Stimulated activated naive CD8-positive, alpha-beta T cell treated with anti-CD3 and anti-CD28 coated beads, Interleukin-15, Interleukin-2, amounts not matched to agents 100 ng/mL and 50 ng/mL, for 24 hours (primary cell): ENCODE data around the gene CD300H.

ENCODE experiments used
- H3K27ac Mint-ChIP-seq: one replicate; pipeline ENCODE4 v1.8.0; 2021; ENCODE audit warnings: mild to moderate bottlenecking, mixed read lengths
- H3K27me3 Mint-ChIP-seq: one replicate; pipeline ENCODE4 v1.8.0; 2021; ENCODE audit warnings: mixed read lengths
- H3K36me3 Mint-ChIP-seq: one replicate; pipeline ENCODE4 v1.8.0; 2021; ENCODE audit warnings: low read depth, mixed read lengths
- H3K4me1 Mint-ChIP-seq: one replicate; pipeline ENCODE4 v1.8.0; 2021; ENCODE audit warnings: low read depth, mixed read lengths
- H3K4me3 Mint-ChIP-seq: one replicate; pipeline ENCODE4 v1.8.0; 2021; ENCODE audit warnings: mild to moderate bottlenecking, mixed read lengths
- H3K9me3 Mint-ChIP-seq: one replicate; pipeline ENCODE4 v1.8.0; 2021; ENCODE audit warnings: mixed read lengths

Gene CD300H

DNA sequence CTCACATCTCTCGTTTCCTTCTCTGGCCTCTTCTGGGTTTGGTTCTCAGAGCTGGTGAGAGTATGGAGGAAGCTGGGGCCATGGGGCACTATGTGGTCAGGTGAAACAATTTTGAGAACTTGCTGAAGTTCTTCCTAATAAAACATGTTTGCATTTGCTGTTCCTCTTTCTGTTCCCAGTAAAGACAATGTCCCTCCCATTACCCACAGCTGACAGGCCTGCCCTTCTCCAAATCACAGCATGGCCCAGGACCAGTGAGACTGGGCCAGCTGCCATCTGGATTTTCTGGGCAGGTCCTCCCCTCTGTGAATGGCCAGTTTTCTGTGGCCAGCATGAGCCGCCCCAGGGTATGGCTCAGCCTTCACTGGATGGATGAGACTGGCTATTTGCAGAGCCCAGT is at the start of gene CD300H:
TSS of gene CD300H (minus strand) at position 113 of the 400 bp plus-strand sequence.
- peaks cover 16% of the 10 kb centered on the region for H3K4me1 Mint-ChIP-seq
- H3K9me3 Mint-ChIP-seq: no peaks in the 10 kb centered on the region
- peak within 1 kb of the TSS; percentile 6 for H3K27ac Mint-ChIP-seq
- peaks cover 44% of the 10 kb centered on the region for H3K27me3 Mint-ChIP-seq
- H3K36me3 Mint-ChIP-seq: no peaks in the 10 kb centered on the region
- H3K4me3 Mint-ChIP-seq: no peak within 1 kb of the TSS

DNA sequence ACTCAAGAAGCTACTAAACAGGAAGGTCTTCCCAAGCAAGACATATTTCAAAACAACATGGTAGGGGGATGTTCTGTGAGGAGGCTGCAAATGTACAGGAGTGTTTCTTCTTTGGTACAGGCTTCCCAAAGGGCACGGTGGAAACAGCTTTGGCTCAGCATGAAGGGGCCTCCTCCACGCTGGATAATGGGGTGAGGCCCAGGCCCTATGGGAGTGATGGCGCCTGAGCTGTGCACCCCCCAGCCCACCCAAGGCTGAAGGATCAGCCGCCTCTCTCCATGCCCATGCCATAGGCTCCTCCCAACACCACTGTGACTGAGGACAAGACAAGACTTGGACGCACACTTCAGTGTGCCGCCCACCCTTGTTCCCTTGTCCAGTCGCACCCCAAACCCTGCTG is 49.4 kb upstream of the CD300H start:
- Mint-ChIP-seq H3K36me3 (no peaks in the 10 kb centered on the region), H3K27ac (no peak overlapping the region), H3K27me3 (peaks cover 44% of the 10 kb centered on the region)

DNA sequence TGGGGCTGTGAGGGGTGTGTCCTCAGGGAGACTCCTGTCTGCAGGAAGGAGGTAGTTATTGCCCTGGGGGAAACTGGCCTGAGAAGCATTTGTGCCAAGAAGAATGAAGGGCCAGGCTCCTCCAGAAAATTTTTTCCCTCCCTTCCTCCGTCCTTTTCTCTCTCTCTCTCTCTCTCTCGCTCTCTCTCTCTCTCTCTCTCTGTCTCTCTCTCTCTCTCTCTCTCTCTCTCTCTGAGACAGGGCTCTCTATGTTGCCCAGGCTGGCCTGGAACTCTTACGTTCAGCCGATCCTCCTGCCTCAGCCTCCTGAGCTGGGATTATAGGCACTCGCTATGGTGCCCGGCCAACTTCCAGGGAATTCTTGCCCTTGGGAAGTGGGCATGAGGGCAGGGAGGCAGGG is 44.7 kb upstream of the CD300H start:
- no peak overlapping the region for H3K4me3 Mint-ChIP-seq
- peaks cover 33% of the 10 kb centered on the region for H3K27me3 Mint-ChIP-seq
- H3K9me3 Mint-ChIP-seq: no peaks in the 10 kb centered on the region
- H3K27ac Mint-ChIP-seq: no peak overlapping the region
- no peaks in the 10 kb centered on the region for H3K36me3 Mint-ChIP-seq
- peaks cover 4% of the 10 kb centered on the region for H3K4me1 Mint-ChIP-seq

More for the DNA sequence above, 49.4 kb upstream of the CD300H start:
- H3K9me3 Mint-ChIP-seq: no peaks in the 10 kb centered on the region
- peaks cover 4% of the 10 kb centered on the region for H3K4me1 Mint-ChIP-seq
- H3K4me3 Mint-ChIP-seq: no peak overlapping the region

DNA sequence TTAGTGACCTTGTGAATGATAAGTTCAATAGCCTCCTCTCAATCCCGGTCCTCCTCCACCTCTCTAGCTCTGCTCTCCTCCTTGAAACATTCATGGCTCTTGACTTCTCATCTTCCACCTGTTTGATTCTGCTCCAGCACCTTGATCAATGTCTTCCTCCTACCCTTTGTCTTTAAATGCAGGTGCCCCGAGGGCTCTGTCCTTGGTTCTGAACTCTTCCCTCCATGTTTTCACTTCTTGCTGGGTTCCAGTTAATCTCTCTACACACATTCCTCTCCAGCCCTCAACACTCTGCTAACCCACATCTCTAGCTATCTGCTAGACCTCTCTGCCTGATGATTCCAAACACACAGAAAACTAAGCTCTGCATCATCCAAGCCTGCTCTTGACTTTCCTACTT is 42.8 kb upstream of the CD300H start:
- no peak overlapping the region for H3K27ac Mint-ChIP-seq
- H3K36me3 Mint-ChIP-seq: no peaks in the 10 kb centered on the region
- H3K4me3 Mint-ChIP-seq: no peak overlapping the region
- no peaks in the 10 kb centered on the region for H3K9me3 Mint-ChIP-seq
- peaks cover 22% of the 10 kb centered on the region for H3K27me3 Mint-ChIP-seq
- peaks cover 4% of the 10 kb centered on the region for H3K4me1 Mint-ChIP-seq

DNA sequence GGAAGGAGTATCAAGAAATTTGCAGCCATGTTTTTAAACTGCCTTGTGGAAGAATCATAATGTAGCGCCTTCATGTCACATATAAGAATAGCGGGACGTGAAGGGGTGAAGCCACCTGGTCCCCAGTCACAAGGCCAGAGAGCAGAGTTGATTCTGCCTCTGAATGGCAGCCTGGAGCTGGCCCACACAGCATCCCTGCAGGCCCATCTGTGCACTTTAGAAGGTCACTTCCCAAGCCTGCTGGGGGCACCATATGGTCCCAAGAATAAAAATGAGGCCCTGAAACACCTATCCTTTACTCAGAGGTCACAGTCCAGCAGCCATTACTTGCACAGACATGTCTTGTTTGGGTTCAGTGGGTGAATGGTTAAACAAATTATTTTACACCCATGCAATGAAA is 41.2 kb upstream of the CD300H start:
- Mint-ChIP-seq H3K36me3 (no peaks in the 10 kb centered on the region), H3K4me3 (no peak overlapping the region), H3K27ac (no peak overlapping the region), H3K4me1 (peaks cover 4% of the 10 kb centered on the region), H3K27me3 (peaks cover 18% of the 10 kb centered on the region), H3K9me3 (no peaks in the 10 kb centered on the region)

DNA sequence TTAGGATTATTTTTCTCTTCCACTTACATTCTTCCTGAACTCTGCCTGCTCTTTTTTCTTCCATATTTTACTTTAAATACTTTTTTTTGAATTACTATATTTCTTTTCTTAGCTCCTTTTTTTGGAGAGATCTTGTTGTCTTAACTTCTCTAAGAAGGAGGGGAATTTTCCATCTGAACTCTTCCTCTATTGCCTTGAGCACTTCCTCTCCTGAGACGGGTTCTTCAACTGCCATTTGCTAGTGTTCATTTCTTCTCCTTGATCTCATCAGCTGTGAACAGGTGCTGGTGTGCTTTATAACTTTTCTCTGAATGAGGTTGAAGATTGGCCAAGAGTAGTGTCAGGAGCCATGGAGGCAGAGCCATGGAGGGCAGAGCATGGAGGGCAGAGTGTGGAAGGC is 39.9 kb upstream of the CD300H start:
- H3K9me3 Mint-ChIP-seq: no peaks in the 10 kb centered on the region
- H3K27ac Mint-ChIP-seq: no peak overlapping the region
- H3K4me3 Mint-ChIP-seq: no peak overlapping the region
- H3K27me3 Mint-ChIP-seq: peaks cover 21% of the 10 kb centered on the region
- peaks cover 5% of the 10 kb centered on the region for H3K4me1 Mint-ChIP-seq
- H3K36me3 Mint-ChIP-seq: no peaks in the 10 kb centered on the region

DNA sequence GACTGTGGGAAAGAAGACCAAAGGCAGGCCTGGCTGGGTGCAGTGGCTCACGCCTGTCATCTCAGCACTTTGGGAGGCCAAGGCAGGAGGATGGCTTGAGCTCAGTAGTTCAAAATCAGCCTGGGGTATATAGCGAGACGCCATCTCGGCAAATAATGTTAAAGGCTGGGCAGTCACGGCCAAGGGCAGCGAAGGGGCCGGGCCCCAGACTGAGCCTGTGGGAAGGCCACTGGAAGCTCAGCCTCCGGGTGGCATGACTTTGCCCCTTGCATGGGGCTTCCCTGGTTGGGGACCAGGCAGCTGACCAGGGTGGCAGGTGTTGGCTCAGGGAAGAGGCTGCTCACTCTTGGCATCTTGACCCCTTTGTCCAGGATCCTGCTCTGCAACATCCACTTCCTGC is 38.7 kb upstream of the CD300H start:
- Mint-ChIP-seq H3K27me3 (peaks cover 22% of the 10 kb centered on the region), H3K27ac (no peak overlapping the region), H3K9me3 (no peaks in the 10 kb centered on the region), H3K36me3 (no peaks in the 10 kb centered on the region), H3K4me1 (peaks cover 4% of the 10 kb centered on the region), H3K4me3 (no peak overlapping the region)

DNA sequence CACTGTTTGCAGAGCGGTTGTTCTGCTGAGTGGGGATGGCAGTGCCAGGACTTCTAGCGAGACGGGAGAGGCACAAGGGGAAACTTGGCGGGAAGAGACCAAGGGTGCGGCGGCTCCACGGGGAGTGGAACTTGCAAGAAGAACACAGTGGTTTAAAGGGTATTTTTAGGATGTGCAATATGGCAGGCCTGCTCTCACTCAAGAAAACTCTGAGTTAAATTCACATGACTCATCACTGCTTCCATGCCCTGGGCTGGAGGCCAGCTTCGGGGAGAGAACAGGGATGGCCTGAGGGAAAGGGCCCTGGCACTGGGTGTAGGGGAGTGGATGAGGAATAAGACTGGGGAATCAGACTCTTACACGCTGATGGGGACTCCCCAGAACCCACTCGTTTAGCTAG is 38.1 kb upstream of the CD300H start:
- H3K27me3 Mint-ChIP-seq: peaks cover 26% of the 10 kb centered on the region
- H3K4me1 Mint-ChIP-seq: peaks cover 4% of the 10 kb centered on the region
- no peaks in the 10 kb centered on the region for H3K9me3 Mint-ChIP-seq
- H3K4me3 Mint-ChIP-seq: no peak overlapping the region
- H3K36me3 Mint-ChIP-seq: no peaks in the 10 kb centered on the region
- no peak overlapping the region for H3K27ac Mint-ChIP-seq

DNA sequence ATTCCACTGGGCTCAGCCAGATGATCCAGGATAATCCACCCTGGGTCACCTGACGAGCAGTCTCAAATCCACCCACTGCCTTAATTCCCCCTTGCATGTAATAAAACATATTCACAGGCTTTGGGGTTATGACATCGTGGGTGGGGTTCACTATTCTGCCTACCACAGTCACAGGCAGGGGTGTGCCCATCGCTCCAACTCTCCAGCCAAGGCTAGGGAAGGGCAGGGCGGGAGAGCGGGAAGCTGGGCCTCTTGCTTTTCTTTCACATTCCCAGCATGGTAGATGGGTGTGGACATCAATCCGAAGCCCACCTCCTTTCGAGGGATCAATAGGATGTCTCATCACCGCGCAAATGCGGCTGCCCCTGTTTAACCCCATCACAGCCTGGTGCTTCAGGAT is 37.5 kb upstream of the CD300H start:
- peaks cover 6% of the 10 kb centered on the region for H3K4me1 Mint-ChIP-seq
- no peaks in the 10 kb centered on the region for H3K9me3 Mint-ChIP-seq
- H3K4me3 Mint-ChIP-seq: no peak overlapping the region
- H3K36me3 Mint-ChIP-seq: no peaks in the 10 kb centered on the region
- no peak overlapping the region for H3K27ac Mint-ChIP-seq
- peaks cover 29% of the 10 kb centered on the region for H3K27me3 Mint-ChIP-seq

DNA sequence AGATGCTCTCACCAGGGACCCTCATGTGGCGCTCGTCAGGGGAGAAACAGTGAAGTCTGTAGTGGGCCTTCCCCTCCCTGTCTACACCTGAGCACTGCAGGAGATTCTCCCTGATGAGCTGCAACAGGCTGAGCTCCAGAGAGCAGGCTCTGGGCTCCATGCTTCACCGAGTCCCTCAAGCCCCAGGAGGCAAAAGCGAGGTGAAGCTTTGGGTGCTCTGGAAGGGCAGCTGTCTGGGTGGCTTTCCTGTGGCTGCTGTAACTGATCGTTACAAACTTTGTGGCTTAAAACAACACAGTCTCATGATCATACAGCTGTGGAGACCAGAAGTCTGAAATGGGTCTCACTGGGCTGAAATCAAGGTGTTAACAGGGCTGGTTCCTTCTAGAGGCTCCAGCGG is 36.9 kb upstream of the CD300H start:
- no peak overlapping the region for H3K27ac Mint-ChIP-seq
- H3K4me3 Mint-ChIP-seq: no peak overlapping the region
- peaks cover 34% of the 10 kb centered on the region for H3K27me3 Mint-ChIP-seq
- no peaks in the 10 kb centered on the region for H3K9me3 Mint-ChIP-seq
- no peaks in the 10 kb centered on the region for H3K36me3 Mint-ChIP-seq
- peaks cover 11% of the 10 kb centered on the region for H3K4me1 Mint-ChIP-seq

DNA sequence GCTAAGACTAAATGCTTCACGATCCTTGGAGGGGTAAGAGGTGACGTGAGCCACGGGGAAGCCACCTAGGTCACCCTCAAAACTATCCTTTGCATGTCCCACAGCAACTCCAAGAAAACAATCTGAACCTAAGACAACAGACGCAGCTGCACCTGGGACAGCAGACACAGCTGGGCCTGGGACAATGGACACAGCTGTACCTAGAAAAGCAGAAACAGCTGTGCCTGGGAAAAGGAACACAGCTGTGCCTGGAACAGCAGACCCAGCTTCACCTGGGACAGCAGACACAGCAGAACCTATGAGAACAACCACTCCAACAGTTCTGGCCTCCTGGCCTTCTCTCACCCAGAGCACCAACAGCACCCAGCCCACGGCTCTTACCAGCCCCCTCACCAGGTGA is 36.4 kb upstream of the CD300H start:
- Mint-ChIP-seq H3K4me3 (no peak overlapping the region), H3K27me3 (peaks cover 34% of the 10 kb centered on the region), H3K27ac (no peak overlapping the region)

DNA sequence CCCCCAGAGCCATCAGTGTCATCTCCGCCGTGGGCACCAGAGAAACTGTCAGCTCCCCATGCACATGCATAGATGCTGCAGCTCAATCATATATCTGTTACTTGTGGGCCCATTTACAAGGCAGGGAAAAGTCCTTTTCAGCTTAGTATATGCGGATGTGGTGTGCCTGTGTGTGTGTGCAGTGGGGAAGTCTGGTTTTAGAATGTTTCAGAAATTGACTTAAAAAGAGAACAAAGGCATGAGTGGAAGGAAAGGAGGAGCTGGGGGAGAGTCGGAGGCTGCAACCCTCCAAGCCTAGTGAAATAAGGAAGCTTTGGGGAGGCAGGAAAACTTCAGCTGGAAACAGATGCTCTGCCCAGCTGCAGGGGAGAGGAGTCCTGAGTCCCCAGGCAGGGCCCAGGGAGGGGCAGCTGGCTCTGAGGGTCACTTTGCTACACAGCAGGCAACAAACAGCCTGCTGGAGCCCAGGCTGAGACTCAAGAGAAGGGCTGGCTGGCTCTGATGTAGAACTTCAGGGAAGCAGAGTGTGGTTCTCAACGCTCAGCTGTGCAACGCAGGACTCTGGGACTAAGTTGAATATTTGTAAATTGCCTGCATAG is 35.8 kb upstream of the CD300H start:
- Mint-ChIP-seq H3K27ac (no peak overlapping the region), H3K4me3 (no peak overlapping the region), H3K4me1 (peaks cover 19% of the 10 kb centered on the region), H3K9me3 (no peaks in the 10 kb centered on the region), H3K27me3 (peaks cover 35% of the 10 kb centered on the region), H3K36me3 (no peaks in the 10 kb centered on the region)

More for the DNA sequence above, 36.4 kb upstream of the CD300H start:
- H3K4me1 Mint-ChIP-seq: peaks cover 14% of the 10 kb centered on the region
- H3K36me3 Mint-ChIP-seq: no peaks in the 10 kb centered on the region
- H3K9me3 Mint-ChIP-seq: no peaks in the 10 kb centered on the region

DNA sequence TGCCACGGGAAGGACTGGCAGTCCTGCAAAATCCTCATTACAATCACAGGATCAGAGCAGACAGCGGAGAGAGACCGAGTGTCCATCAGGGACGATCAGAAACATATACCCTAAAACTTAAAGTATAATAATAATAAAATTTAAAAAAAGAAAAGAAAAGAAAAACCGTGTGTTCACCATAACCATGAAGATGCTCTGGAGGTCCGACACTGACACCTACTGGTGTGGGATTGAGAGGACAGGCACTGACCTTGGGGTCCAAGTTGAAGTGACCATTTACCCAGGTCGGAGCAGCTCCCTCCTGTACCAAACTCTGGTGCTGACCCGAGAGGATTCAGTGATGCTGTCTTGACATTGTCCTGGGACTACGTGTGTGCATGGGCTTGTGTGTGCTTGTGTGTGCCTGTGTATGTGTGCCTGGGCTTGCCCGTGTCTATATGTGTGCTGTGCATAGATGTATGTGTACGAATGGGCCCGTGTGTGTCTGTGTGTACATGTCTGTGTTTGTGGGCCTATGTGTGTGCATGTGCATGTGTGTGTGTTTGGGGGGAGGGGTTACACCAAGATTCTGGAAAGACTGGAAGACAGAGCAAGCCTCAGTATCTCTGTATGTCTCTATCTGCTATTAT is 34.7 kb upstream of the CD300H start:
- Mint-ChIP-seq H3K27ac (no peak overlapping the region), H3K4me3 (no peak overlapping the region), H3K36me3 (no peaks in the 10 kb centered on the region), H3K9me3 (no peaks in the 10 kb centered on the region), H3K27me3 (peaks cover 29% of the 10 kb centered on the region), H3K4me1 (peaks cover 19% of the 10 kb centered on the region)

DNA sequence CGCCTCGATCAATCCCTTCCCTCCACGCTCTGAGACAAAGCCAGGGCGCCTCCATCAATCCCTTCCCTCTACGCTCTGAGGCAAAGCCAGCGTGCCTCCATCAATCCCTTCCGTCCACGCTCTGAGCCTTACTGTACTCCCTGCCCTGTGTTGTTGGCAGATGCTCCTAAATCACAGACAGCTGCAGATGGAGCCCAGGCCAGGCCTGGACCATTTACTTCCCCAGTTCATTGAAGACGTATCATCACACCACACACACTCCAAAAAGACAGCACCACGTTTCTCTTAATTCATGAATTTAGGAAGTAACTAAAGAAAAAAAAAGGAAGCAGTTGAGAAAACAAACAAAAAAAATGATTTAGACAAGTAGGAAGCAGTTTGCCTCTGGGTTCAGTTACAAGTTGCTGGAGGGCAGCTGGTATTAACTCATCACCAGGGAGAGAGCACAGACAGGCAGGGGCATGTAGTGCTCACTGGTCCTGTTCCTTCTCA is 32.2 kb upstream of the CD300H start:
- Mint-ChIP-seq H3K4me3 (no peak overlapping the region), H3K36me3 (no peaks in the 10 kb centered on the region), H3K27ac (no peak overlapping the region), H3K27me3 (peaks cover 23% of the 10 kb centered on the region), H3K4me1 (peaks cover 19% of the 10 kb centered on the region), H3K9me3 (no peaks in the 10 kb centered on the region)

DNA sequence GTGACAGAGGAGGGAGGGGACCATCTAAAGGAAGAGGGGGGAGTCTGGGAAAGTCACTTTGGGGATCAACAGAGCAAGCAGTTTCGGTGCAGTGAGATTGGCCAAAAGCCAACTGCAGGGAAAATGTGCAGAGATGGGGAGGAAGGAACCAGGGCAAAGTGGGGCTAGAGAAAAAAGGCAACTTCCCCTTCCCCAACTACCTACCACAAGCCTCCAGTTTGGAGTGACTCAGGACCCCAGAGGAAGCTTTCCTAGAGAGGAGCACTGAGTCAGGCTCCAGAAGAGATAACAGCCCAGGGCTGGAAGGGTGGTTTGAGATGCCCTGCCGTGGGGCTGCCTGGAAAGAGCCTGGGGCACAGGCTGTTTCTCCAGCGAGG is 31.7 kb upstream of the CD300H start:
- Mint-ChIP-seq H3K27me3 (peaks cover 23% of the 10 kb centered on the region), H3K36me3 (no peaks in the 10 kb centered on the region), H3K27ac (no peak overlapping the region), H3K4me1 (peaks cover 19% of the 10 kb centered on the region), H3K4me3 (no peak overlapping the region), H3K9me3 (no peaks in the 10 kb centered on the region)
